NCI-H2081 treated with DMSO at 0.1 percent for 48 hours (cell line): Measurements from ENCODE around the gene CLASP1.
"Not testable (repeated sequence)": the region's sequence is repeated elsewhere in the genome, so short reads cannot be mapped to it uniquely, and the experiment has no call there.

Experiments
- DNase-seq: peaks from one replicate; lab custom pipeline; 2025; lab: John Stamatoyannopoulos, UW

CLASP1 gene

DNA sequence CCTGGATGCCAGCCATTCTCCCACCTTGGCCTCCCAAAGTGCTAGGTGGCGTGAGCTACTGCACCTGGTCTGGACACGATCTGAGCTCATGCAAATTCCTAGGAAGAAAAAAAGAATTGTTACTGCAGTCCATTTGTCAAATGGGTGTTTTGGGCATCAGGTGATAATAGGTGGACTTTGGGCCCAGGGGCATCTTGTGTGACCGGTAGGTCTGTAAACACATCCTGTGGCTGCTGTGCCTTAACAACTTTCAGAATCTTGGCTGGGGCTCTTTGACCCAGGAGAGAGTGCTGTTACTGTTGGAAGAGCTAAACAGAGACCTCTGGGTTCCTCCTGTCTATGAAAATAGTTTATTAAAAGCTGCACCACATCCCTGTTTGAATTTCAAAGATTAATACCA is 329.3 kb downstream of the CLASP1 start:
- no peak for DNase-seq

DNA sequence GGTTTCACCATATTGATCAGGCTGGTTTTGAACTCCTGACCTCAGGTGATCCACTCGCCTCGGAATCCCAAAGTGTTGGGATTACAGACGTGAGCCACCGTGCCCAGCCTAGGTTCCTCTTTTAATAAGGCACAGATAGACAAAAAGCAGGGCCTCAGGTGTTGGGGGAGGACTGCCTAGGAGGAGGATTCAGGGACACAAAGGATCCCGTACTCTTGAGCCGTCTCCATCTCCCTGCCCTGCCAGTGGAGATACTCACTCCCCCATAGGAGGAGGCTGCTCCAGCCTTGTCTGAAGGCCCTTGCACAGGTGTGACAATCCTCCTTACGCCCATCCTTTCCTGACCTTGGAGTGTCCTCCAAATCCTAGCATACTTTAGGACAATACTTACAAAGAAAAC is 332.3 kb downstream of the CLASP1 start:
- no peak for DNase-seq

DNA sequence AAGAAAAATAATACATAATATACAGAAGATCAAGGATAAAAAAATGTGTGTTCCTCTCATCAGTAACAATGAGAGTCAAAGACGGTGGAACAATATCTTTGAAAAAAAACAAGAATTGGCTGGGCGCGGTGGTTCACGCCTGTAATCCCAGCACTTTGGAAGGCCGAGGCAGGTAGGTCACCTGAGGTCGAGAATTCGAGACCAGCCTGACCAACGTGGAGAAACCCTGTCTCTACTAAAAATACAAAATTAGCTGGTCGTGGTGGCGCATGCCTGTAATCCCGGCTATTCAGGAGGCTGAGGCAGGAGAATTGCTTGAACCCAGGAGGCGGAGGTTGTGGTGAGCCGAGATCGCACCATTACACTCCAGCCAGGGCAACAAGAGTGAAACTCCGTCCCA is 335.6 kb downstream of the CLASP1 start:
- DNase-seq = not testable (repeated sequence)

DNA sequence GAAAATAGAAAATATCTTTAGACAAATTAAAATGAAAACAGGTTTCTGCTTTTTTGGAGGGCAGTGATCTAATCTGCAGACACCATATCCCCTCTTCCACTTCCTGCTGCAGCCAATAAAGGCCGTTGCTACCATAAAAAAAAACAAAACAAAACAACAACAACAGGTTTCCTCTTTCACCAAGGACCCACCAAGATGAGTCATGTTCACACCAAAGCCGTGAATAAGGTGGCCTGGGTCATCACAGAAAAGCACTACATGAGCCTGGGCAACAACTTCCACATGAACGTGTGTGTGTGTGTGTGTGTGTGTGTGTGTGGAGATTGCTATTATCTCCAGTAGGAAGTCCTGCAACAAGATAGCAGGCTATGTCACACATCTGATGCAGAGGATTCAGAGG is 339.5 kb downstream of the CLASP1 start:
- DNase-seq = no peak

DNA sequence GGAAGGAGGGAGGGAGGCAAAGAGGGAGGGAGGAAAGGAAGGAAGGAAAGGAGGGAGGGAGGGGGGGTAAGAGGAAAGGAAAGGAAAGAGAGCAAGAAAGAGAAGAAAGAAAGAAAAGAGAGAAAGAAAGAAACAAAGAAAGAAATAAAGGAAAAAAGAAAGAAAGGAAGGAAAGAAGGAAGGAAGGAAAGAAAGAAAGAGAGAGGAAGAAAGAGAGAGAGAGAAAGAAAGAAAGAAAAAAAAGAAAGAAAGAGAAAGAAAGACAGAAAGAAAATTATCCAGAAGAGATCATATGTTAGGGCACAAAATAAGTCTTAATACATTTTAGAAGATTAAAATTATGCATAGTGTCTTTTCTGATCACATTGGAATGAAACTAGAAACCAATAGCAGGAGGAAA is 339.9 kb downstream of the CLASP1 start:
- no peak for DNase-seq

DNA sequence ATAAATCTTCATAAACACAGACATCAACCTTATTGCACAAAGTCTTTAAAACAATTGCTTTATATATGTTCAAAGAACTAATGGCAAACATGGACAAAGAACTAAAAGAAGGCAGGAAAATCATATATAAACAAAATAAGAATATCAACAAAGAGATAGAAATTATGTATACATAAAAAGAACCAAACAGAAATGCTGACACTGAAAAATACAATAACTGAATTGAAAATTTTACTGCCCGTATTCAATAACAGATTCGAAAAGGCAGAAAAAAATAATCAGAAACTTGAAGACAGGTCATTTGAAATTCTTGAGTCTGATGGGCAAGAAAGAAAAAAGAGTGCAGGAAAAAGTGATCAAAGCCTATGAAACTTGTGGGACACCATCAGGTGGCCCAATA is 342.2 kb downstream of the CLASP1 start:
- DNase-seq = no peak

GRCh38 chr2:121304941-121305340 is 344.3 kb downstream of the CLASP1 start:
- DNase-seq = no peak

DNA sequence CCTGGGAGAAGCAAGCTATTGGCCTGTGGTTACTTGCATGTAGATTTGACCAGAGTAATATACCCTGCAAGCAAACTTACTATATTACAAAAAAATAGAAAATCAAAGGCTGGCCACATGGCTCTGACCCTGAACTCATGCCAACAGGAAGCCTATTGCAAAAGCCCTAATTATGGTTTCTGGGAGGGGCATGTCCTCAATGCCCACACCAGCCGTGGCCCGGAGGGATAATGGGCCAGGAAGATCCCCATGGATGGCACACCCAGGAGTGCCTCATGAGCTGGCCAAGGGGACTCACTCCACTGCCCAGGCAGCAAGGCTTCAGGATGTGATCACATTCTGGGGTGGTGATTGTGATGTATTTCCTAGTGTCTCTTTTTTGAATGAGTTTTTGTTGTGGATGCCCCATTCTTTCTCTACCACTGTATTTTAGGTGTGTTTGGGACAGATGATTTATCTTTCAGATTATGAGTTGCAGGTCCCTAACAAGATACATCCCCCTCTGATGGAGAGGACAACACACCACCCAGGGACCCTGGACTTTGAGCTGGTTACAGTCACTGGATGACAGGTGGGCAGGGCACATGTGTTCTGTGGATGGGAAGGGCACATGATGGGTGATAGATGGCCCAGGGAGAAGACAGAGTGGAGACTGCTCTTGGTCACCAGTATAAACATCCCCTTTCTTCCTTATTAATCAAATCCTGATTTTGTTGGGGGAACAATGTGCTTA is 345.6 kb downstream of the CLASP1 start:
- DNase-seq = no peak

- not testable (repeated sequence) for DNase-seq
Measured at GRCh38 chr2:121301190-121301589, 348.1 kb downstream of the CLASP1 start.

DNA sequence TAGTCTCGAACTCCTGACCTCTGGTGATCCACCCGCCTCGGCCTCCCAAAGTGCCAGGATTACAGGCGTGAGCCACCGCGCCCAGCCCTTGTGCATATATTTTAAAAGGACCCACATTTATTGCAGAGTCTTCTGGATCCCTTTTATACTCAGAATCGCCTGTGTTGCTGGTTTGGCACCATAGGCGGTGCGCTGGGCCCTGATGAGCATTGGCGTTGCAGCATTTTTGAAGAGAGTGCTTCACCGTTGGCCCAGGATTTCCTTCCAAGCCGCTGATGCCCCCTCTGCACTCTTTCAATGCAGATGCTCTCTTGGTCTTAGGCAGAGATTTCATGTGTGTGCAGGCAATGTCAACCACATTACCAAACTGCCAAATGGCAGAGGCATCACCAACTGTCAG is 350.8 kb downstream of the CLASP1 start:
- no peak for DNase-seq

DNA sequence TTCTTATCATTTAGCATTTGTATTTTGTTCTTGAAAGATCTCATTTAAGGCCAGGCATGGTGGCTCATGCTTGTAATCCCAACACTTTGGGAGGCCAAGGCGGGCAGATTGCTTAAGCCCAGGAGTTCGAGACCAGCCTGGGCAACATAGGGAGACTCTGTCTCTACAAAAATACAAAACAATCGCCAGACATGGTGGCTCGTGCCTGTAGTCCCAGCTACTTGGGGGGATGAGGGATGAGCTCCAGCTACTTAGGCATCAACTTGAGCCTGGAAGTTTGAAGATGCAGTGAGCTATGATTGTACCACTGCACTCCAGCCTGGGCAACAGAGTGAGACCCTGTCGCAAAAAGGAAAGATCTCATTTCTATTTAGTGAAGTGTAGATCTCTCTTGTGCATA is 351.4 kb downstream of the CLASP1 start:
- not testable (repeated sequence) for DNase-seq

DNA sequence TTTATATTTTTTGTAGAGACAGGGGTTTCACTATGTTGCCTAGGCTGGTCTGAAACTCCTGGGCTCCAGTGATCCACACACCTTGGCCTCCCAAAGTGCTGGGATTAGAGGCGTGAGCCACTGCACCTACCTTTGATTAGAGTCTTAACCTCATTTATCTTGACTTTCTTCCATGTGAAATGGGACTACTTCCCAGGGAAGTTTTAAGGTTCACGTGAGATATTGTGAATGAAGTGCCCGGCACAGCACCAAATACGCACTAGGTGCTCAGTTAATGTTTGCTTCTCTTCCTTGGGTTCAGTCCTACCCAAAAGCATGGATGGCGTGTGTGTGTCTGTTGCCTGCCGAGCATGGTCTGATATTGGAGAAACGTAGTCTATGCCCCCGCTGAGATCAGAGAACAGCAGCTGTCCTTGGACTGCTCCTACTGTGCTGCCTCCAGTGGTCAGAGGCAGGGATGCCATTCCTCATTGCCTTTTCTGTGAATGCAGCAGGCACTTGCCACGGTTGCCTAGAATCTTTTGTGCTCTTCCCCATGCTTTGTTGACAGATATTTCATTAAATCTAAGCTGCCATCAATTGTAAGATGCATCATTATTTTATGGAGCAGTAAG is 351.9 kb downstream of the CLASP1 start:
- no peak for DNase-seq

GRCh38 chr2:121295911-121296650 is 353.2 kb downstream of the CLASP1 start:
- DNase-seq = no peak

DNA sequence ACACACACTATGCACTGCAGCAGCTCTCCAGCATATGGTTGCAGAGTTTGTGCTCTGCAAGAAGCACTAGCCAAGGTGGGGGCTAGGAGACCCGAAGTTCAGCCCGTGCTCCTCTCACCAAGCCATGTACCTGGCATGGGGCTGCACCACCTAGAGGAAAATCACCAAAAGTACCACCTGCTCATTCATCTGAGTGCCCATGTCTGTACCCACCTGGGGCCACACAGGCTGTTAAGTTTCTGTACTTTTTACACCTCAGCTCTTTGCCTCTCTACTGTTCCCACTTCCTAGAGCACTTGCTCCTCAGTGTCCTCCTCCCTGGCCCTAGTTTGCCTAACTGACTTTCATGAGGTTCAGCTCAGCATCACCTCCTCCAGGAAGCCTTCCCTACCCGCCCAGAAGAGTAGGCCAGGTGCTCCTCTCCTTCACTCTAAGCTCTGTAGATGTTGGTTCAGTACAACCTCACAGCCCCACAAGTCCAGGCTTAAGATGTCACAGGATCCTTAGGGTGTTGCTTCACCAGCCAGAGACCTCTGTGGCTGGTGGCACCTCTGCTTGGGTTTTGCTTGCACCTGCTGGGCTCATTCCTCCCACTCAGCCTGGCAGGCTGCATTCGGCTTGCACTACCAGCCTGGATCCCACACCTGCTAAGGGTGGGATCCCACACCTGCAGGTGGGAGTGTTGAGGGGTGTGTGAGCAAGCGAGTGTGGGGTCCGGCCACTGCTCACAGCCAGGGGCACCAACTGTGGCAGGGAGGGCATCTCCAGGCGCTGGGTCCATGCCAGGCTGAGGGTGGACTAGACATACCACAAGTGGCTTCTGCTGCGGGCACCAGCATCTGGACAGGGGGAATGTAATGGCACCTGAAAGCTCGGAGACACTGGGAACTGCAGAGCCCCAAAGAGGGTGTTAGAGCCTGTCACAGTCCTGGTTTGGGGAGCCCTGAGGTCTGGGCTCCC is 354.1 kb downstream of the CLASP1 start:
- DNase-seq = no peak

DNA sequence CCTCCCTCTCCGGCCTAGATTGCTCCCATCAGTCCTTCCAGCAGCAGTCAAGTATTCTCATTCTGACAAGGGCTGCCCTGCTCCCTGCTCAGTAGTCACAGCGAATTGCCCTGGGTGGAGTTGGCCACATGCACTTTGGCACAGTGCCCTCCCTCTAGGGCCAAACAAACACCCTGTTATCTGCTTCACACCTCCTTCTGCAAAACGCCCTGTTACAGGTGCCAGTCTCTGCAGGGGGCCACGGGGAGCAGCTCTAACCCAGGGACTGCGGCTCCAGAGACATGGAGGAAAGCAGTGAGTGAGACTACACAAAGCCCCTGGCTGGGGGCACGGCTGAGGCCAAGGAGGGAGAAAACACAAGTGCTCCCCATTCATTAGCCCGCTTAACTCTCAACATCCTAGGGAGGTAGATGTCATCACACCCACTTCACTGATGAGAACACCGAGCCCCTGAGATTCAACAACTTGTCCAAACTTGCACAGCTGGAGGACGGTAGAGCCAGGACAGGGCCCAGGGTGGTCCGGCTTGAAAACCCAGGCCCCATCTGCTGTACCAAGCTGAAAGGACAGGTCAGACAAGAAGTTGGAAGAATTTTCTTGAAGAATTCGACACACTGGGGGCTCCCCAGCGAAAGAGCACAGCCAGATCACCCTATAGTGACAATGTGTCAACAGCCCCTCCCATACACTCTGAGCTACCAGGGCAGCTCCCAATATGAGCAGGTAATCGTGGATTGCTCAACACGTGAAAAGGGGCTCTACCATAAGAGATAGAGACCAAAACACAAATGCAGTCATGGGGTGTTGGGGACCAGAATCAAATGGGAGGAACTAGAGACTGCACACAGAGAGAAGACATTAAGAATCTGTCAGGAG is 355.6 kb downstream of the CLASP1 start:
- DNase-seq = no peak

DNA sequence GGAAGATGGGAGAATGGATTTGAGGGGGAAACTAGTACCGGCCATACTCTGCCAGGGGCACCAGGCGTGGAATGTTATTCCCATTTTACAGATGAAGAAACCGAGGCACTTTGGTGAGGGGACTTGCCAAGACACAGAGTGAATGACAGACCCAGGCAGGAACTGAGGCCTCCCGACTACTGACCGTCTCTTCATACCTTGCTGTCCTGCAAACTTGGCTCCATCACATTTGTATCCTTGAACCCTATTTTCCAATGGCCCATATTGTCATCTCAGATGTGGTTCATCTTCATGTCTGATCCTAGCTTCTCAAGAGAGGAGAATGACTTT is 358.0 kb downstream of the CLASP1 start:
- no peak for DNase-seq

DNA sequence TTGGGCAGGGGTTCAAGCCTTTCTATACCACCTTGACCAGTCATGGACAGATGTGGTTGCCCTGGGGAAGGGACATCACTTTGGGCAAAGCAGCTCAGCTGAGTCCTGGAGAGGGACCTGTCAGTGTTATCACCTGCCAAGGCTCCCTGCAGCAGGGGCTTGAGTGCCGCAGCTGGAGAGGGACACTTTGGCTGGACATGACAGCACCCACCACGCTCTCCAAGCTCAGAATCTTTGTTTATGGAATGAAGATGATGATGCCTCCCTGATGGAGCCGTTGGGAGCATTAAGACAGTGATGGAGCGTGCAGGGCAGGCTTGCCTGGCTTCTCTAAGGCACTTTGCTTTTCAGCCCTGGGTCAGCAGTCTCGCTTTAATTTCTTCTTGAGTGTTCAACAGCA is 360.0 kb downstream of the CLASP1 start:
- no peak for DNase-seq

DNA sequence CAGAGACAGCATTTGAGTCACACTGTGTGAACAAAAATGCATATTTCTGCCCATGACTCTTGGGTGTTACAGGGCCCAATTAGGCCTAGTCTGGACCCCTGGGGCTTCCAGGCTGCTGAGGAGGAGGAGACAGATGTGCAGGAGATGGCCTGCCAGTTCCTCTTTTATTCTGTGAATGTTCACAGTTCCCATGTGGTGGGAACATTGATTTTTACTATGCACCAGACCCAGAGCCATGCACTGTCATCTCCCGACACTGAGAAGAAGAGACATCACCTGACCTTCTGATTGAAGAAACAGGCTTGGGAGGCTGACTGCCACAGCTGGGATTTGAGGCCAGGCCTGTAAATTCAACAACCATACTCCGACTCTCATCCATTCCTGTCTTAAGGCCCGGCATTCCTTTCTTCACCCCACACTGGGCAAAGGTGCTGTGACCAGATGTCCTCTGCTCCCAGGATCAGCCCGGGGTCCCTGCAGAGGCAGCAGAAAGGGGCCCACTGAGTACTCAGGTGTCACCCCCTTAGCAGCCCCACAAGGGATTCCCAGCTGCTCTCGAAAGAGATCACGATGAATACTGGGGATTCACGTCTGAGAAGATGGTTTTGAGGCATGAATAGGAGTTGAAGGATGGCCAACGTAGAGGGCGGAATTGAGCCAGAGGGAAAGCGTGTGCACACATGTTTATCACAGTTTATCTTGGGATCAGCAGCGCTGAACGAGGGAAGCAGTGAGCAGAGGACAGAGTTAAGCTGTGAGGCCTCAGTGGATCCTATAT is 360.6 kb downstream of the CLASP1 start:
- DNase-seq = no peak

DNA sequence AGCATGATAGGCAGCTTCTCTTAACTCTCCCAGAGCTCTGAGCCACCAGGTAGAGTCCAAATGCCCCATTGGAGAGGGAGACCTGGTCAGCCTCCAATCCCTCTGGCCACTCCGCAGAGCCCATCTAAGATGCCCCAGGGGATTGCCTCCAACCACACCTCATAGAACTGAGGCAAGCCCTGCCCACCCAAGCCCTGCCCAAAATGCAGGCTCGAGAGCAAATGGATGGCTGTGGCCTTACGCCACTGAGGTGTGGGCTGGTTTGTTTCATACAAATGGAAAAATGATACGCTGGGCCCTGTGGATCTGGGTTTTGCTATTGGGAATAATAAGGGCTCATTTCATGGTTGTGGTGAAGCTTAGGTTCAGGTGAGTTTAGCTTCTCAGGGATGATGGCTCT is 361.3 kb downstream of the CLASP1 start:
- no peak for DNase-seq
